WERI-Rb-1 (cell line): Measurements from ENCODE around the gene ASCL3.

Source experiments
- DNase-seq: peaks from one replicate; pipeline ENCODE4 v3.0.0-alpha.2; 2020
- H3K27ac ChIP-seq: fragments of 250-450 bp; sonication (Bioruptor Pico); 2 replicates; pipeline ENCODE4 v1.5.1; 2020; ENCODE audit warnings: mild to moderate bottlenecking, moderate library complexity
- H3K27me3 ChIP-seq: fragments of 250-450 bp; sonication (Bioruptor Pico); 2 replicates; pipeline ENCODE4 v1.5.1; 2021; ENCODE audit warnings: mild to moderate bottlenecking, low read depth, moderate library complexity; ENCODE audit not compliant: insufficient read depth, severe bottlenecking
- H3K36me3 ChIP-seq: fragments of 250-450 bp; sonication (Bioruptor Pico); 2 replicates; pipeline ENCODE4 v1.5.1; 2020; ENCODE audit warnings: mild to moderate bottlenecking, moderate library complexity
- H3K4me3 ChIP-seq: 2 replicates; pipeline ENCODE4 v1.5.1; 2011; ENCODE audit warnings: low read depth, mild to moderate bottlenecking, control low read depth, low read length
- H3K9me3 ChIP-seq: fragments of 250-450 bp; sonication (Bioruptor Pico); 2 replicates; pipeline ENCODE4 v1.5.1; 2021; ENCODE audit warnings: mild to moderate bottlenecking, moderate library complexity; ENCODE audit not compliant: severe bottlenecking
- CTCF ChIP-seq: IDR thresholded peaks from 2 replicates; pipeline ENCODE4 v1.5.1; 2011; ENCODE audit warnings: low read depth, mild to moderate bottlenecking, control low read depth, inconsistent platforms, low read length

The ASCL3 gene

GRCh38 chr11:8925711-8926110, 17.1 kb downstream of the ASCL3 start:
- DNase-seq: no peak

GRCh38 chr11:8922691-8923090, 20.1 kb downstream of the ASCL3 start:
- peaks cover 61% of the 10 kb centered on the region for H3K36me3 ChIP-seq

More at GRCh38 chr11:8925711-8926110, 17.1 kb downstream of the ASCL3 start:
- Histone ChIP-seq H3K27ac (no peak overlapping the region), H3K36me3 (peaks cover 33% of the 10 kb centered on the region), H3K27me3 (no peaks in the 10 kb centered on the region), H3K9me3 (no peaks in the 10 kb centered on the region), H3K4me3 (no peak overlapping the region)
- TF ChIP-seq CTCF: no peak

GRCh38 chr11:8917157-8917825, 25.5 kb downstream of the ASCL3 start:
- Histone ChIP-seq H3K4me3 (no peak overlapping the region), H3K36me3 (peaks cover 83% of the 10 kb centered on the region), H3K27me3 (no peaks in the 10 kb centered on the region), H3K9me3 (no peaks in the 10 kb centered on the region), H3K27ac (no peak overlapping the region)
- DNase-seq: no peak
- TF ChIP-seq CTCF: no peak

More at GRCh38 chr11:8922691-8923090, 20.1 kb downstream of the ASCL3 start:
- TF ChIP-seq CTCF: no peak
- no peak for DNase-seq
- H3K27ac ChIP-seq: no peak overlapping the region
- H3K4me3 ChIP-seq: no peak overlapping the region
- no peaks in the 10 kb centered on the region for H3K9me3 ChIP-seq
- no peaks in the 10 kb centered on the region for H3K27me3 ChIP-seq

- DNase-seq: no peak
- Histone ChIP-seq H3K36me3 (peaks cover 59% of the 10 kb centered on the region), H3K27me3 (no peaks in the 10 kb centered on the region), H3K27ac (no peak overlapping the region), H3K4me3 (no peak overlapping the region), H3K9me3 (no peaks in the 10 kb centered on the region)
- TF ChIP-seq CTCF: no peak
Measured at GRCh38 chr11:8914661-8915018, 28.2 kb downstream of the ASCL3 start.

- Histone ChIP-seq H3K27ac (no peak overlapping the region), H3K27me3 (no peaks in the 10 kb centered on the region), H3K9me3 (no peaks in the 10 kb centered on the region), H3K4me3 (no peak overlapping the region), H3K36me3 (peaks cover 54% of the 10 kb centered on the region)
- peak; percentile 81 for TF ChIP-seq CTCF
- DNase-seq: peak; percentile 53
Measured at GRCh38 chr11:8913961-8914660, 28.7 kb downstream of the ASCL3 start.
